SK-N-SH (cell line): Measurements from ENCODE around the gene PHF14.

ENCODE experiments used
- POLR2AphosphoS5 ChIP-seq: IDR thresholded peaks from 2 replicates; pipeline ENCODE4 v1.6.1; 2012; ENCODE audit warnings: low read depth, low read length
- TAF1 ChIP-seq: IDR thresholded peaks from 2 replicates; pipeline ENCODE4 v1.6.1; 2012; ENCODE audit warnings: low read depth, mild to moderate bottlenecking, low read length, moderate library complexity, borderline replicate concordance
- TF ChIP-seq, protein P1 (sequence below): fragments of 200-600 bp; sonication (generic); IDR thresholded peaks from 2 replicates; pipeline ENCODE4 v1.6.1; 2017; ENCODE audit warnings: antibody characterized with exemption, mild to moderate bottlenecking, moderate library complexity
- TF ChIP-seq, protein P2 (sequence below): IDR thresholded peaks from 2 replicates; pipeline ENCODE4 v1.4.0; 2012; ENCODE audit warnings: low read depth

DNA sequence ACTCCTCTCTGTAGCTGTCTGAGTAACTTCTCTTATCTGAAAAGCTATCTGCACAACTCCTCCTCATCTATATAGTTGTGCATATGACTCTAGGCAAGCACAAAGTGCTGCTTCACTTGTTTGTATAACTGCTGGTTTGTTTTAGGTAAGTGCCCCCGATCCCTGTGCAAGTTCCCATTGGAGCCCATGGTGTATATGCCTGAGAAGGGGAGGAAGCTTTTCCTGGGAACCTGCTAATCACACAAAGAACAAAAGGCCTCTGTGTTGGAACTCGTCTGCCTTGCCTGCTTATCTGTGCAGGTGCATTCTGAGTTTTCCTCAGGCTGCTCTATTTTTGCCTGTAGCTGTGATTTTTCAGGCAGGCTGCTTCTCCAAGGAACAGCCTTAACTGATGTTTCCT lies 23.2 kb upstream of the PHF14 start:
- TF ChIP-seq TAF1 (no peak), POLR2AphosphoS5 (no peak)
- TF ChIP-seq, protein P1, sequence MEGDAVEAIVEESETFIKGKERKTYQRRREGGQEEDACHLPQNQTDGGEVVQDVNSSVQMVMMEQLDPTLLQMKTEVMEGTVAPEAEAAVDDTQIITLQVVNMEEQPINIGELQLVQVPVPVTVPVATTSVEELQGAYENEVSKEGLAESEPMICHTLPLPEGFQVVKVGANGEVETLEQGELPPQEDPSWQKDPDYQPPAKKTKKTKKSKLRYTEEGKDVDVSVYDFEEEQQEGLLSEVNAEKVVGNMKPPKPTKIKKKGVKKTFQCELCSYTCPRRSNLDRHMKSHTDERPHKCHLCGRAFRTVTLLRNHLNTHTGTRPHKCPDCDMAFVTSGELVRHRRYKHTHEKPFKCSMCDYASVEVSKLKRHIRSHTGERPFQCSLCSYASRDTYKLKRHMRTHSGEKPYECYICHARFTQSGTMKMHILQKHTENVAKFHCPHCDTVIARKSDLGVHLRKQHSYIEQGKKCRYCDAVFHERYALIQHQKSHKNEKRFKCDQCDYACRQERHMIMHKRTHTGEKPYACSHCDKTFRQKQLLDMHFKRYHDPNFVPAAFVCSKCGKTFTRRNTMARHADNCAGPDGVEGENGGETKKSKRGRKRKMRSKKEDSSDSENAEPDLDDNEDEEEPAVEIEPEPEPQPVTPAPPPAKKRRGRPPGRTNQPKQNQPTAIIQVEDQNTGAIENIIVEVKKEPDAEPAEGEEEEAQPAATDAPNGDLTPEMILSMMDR: no peak
- TF ChIP-seq, protein P2, sequence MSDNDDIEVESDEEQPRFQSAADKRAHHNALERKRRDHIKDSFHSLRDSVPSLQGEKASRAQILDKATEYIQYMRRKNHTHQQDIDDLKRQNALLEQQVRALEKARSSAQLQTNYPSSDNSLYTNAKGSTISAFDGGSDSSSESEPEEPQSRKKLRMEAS: no peak
